ENCODE results near the gene KCTD2.

DNA sequence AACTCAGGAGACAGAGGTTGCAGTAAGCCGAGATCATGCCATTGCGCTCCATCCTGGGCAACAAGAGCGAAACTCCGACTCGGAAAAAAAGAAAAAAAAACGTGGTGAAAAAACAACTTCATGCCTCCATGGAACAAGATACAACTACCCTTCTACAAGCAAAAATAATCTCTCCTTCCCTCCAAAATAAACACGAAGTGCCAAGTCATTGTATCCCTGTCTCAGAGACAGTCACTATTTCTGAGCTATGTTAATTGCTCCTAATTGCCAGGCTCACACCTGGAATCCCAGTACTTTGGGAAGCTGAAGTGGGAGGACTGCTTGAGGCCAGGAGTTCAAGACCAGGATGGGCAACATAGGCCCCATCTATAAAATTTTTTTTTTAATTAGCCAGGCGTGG is 21.7 kb downstream of the KCTD2 start:
- TF ChIP-seq, protein P1, sequence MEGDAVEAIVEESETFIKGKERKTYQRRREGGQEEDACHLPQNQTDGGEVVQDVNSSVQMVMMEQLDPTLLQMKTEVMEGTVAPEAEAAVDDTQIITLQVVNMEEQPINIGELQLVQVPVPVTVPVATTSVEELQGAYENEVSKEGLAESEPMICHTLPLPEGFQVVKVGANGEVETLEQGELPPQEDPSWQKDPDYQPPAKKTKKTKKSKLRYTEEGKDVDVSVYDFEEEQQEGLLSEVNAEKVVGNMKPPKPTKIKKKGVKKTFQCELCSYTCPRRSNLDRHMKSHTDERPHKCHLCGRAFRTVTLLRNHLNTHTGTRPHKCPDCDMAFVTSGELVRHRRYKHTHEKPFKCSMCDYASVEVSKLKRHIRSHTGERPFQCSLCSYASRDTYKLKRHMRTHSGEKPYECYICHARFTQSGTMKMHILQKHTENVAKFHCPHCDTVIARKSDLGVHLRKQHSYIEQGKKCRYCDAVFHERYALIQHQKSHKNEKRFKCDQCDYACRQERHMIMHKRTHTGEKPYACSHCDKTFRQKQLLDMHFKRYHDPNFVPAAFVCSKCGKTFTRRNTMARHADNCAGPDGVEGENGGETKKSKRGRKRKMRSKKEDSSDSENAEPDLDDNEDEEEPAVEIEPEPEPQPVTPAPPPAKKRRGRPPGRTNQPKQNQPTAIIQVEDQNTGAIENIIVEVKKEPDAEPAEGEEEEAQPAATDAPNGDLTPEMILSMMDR (IDR thresholded peaks at IDR 0.05) = no peak
- TF ChIP-seq SIN3A (IDR thresholded peaks at IDR 0.05; ENCODE audit: borderline replicate concordance, insufficient read depth, low read depth, low read length) = no peak

All from Panc1 (cell line).